ENCODE data around the gene HNRNPR. TPM values are rescaled to one million over a fixed set of nuclear protein-coding genes. Genes with fewer than 3 reads are reported as not detected.

HNRNPR gene
- total RNA-seq, 1 donor from 2014 or later = 113 TPM

DNA sequence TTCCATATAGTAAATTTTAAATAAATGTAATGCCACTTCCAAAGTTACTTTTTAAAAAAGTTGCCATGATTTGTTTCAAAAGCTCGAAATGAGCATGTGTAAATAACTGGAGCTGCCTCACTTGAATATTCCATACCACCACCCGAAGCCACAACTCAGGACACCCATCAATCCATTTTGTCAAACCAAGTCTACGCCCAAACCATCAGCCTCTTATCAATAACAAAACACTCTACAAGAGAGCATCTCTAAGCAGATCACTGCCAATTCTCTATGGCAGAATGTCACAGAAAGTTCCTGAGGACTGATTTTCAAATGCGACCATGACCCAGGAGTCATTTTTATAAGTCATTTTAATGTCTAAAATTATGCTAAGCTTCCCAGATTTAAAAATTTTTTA is 4.5 kb downstream of the HNRNPR start:
- Histone ChIP-seq H3K9me3 (ENCODE audit: insufficient read depth, low read depth, low read length) (no peaks in the 10 kb centered on the region), H3K4me1 (ENCODE audit: insufficient read depth, low read length) (peaks cover 25% of the 10 kb centered on the region), H3K4me2 (ENCODE audit: low read length) (peak overlapping the region; percentile 94), H2AFZ (ENCODE audit: low read depth, low read length) (no peak overlapping the region), H3K27me3 (ENCODE audit: insufficient read depth, low read length) (no peaks in the 10 kb centered on the region), H3K36me3 (ENCODE audit: insufficient read depth, low read length) (peaks cover 18% of the 10 kb centered on the region), H3K4me3 (ENCODE audit: insufficient read depth, low read depth, low read length) (no peak overlapping the region), H3K79me2 (ENCODE audit: insufficient read depth, low read length) (peaks cover 87% of the 10 kb centered on the region), H3K9ac (ENCODE audit: low read length) (peak overlapping the region; percentile 92), H3K27ac (ENCODE audit: low read depth, low read length) (no peak overlapping the region), H4K20me1 (ENCODE audit: insufficient read depth, low read length) (peaks cover 71% of the 10 kb centered on the region)
- no peak for TF ChIP-seq EZH2 (IDR thresholded peaks at IDR 0.05; ENCODE audit: insufficient read depth, low read length)
- TF ChIP-seq, protein P1, sequence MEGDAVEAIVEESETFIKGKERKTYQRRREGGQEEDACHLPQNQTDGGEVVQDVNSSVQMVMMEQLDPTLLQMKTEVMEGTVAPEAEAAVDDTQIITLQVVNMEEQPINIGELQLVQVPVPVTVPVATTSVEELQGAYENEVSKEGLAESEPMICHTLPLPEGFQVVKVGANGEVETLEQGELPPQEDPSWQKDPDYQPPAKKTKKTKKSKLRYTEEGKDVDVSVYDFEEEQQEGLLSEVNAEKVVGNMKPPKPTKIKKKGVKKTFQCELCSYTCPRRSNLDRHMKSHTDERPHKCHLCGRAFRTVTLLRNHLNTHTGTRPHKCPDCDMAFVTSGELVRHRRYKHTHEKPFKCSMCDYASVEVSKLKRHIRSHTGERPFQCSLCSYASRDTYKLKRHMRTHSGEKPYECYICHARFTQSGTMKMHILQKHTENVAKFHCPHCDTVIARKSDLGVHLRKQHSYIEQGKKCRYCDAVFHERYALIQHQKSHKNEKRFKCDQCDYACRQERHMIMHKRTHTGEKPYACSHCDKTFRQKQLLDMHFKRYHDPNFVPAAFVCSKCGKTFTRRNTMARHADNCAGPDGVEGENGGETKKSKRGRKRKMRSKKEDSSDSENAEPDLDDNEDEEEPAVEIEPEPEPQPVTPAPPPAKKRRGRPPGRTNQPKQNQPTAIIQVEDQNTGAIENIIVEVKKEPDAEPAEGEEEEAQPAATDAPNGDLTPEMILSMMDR (IDR thresholded peaks at IDR 0.05; ENCODE audit: insufficient read depth, low read depth, low read length) = no peak
- peak overlapping the region; percentile 93 for H3K4me3 Mint-ChIP-seq (ENCODE audit: unreplicated experiment)
- H3K4me1 Mint-ChIP-seq (ENCODE audit: low read depth, unreplicated experiment) = peaks cover 19% of the 10 kb centered on the region
- H3K9me3 Mint-ChIP-seq (ENCODE audit: unreplicated experiment) = no peaks in the 10 kb centered on the region
- DNase-seq (ENCODE audit: low read depth) (no peak), FAIRE-seq (no peak)
- H3K36me3 Mint-ChIP-seq (ENCODE audit: low read depth, unreplicated experiment) = peaks cover 15% of the 10 kb centered on the region
- H3K27me3 Mint-ChIP-seq (ENCODE audit: low read depth, unreplicated experiment) = no peaks in the 10 kb centered on the region
- no peak overlapping the region for H3K27ac Mint-ChIP-seq (ENCODE audit: unreplicated experiment)

DNA sequence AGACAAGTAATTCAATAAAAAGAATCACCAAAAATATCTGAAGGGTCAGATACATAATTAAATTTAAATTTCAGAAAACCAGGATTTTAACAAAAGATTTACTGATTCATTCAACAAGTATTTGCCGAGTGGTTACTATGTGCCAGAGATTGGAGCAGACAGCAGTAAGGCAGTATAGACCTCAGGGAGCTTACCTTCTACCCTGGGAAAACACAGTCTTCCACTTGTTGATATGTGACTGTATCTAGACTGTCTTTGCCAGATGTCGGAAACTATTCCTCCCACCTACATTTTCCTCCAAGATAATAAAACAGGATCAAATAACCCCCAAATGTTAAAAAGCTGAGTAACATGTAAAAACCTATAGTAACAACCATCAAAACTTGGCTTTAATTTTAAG is 6.2 kb downstream of the HNRNPR start:
- H3K9ac ChIP-seq (ENCODE audit: low read length) = no peak overlapping the region
- H3K36me3 Mint-ChIP-seq (ENCODE audit: low read depth, unreplicated experiment) = peaks cover 22% of the 10 kb centered on the region
- peaks cover 25% of the 10 kb centered on the region for H3K4me1 ChIP-seq (ENCODE audit: insufficient read depth, low read length)
- H3K79me2 ChIP-seq (ENCODE audit: insufficient read depth, low read length) = peaks cover 93% of the 10 kb centered on the region
- H3K4me3 Mint-ChIP-seq (ENCODE audit: unreplicated experiment) = peak overlapping the region; percentile 22
- DNase-seq (ENCODE audit: low read depth) (peak; percentile 48), FAIRE-seq (no peak)
- no peak overlapping the region for H3K4me2 ChIP-seq (ENCODE audit: low read length)
- H3K4me3 ChIP-seq (ENCODE audit: insufficient read depth, low read depth, low read length) = no peak overlapping the region
- peaks cover 29% of the 10 kb centered on the region for H3K36me3 ChIP-seq (ENCODE audit: insufficient read depth, low read length)
- no peak overlapping the region for H2AFZ ChIP-seq (ENCODE audit: low read depth, low read length)
- peaks cover 19% of the 10 kb centered on the region for H3K4me1 Mint-ChIP-seq (ENCODE audit: low read depth, unreplicated experiment)
- peaks cover 84% of the 10 kb centered on the region for H4K20me1 ChIP-seq (ENCODE audit: insufficient read depth, low read length)
- no peak overlapping the region for H3K27ac ChIP-seq (ENCODE audit: low read depth, low read length)
- H3K9me3 Mint-ChIP-seq (ENCODE audit: unreplicated experiment) = no peaks in the 10 kb centered on the region
- H3K9me3 ChIP-seq (ENCODE audit: insufficient read depth, low read depth, low read length) = no peaks in the 10 kb centered on the region
- no peak overlapping the region for H3K27ac Mint-ChIP-seq (ENCODE audit: unreplicated experiment)
- H3K27me3 ChIP-seq (ENCODE audit: insufficient read depth, low read length) = no peaks in the 10 kb centered on the region
- no peak for TF ChIP-seq EZH2 (IDR thresholded peaks at IDR 0.05; ENCODE audit: insufficient read depth, low read length)
- TF ChIP-seq, protein P1 (IDR thresholded peaks at IDR 0.05; ENCODE audit: insufficient read depth, low read depth, low read length) = no peak
- H3K27me3 Mint-ChIP-seq (ENCODE audit: low read depth, unreplicated experiment) = no peaks in the 10 kb centered on the region

DNA sequence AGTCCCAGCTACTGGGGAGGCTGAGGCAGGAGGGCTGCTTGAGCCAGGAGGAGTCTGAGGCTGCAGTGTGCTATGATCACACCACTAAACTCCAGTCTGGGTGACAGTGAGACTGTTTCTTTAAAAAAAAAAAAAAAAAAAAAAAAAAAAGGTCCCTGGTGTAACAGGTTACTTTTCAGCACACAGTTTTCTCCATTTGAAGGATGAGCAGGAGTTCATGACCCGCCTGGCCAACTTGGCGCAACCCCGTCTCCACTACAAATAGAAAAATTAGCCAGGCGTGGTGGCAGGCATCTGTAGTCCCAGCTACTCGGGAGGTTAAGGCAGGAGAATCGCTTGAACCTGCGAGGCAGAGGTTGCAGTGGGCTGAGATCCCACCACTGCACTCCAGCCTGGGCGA is 12.4 kb downstream of the HNRNPR start:
- H3K27ac Mint-ChIP-seq (ENCODE audit: unreplicated experiment) = no peak overlapping the region
- H3K27ac ChIP-seq (ENCODE audit: low read depth, low read length) = no peak overlapping the region
- no peaks in the 10 kb centered on the region for H3K9me3 ChIP-seq (ENCODE audit: insufficient read depth, low read depth, low read length)
- no peak for TF ChIP-seq EZH2 (IDR thresholded peaks at IDR 0.05; ENCODE audit: insufficient read depth, low read length)
- no peak overlapping the region for H3K9ac ChIP-seq (ENCODE audit: low read length)
- no peaks in the 10 kb centered on the region for H3K27me3 Mint-ChIP-seq (ENCODE audit: low read depth, unreplicated experiment)
- H3K4me1 ChIP-seq (ENCODE audit: insufficient read depth, low read length) = no peaks in the 10 kb centered on the region
- no peak overlapping the region for H3K4me3 Mint-ChIP-seq (ENCODE audit: unreplicated experiment)
- no peak overlapping the region for H2AFZ ChIP-seq (ENCODE audit: low read depth, low read length)
- peaks cover 93% of the 10 kb centered on the region for H3K79me2 ChIP-seq (ENCODE audit: insufficient read depth, low read length)
- no peak for DNase-seq (ENCODE audit: low read depth)
- peaks cover 81% of the 10 kb centered on the region for H4K20me1 ChIP-seq (ENCODE audit: insufficient read depth, low read length)
- FAIRE-seq = no peak
- no peak overlapping the region for H3K4me2 ChIP-seq (ENCODE audit: low read length)
- peaks cover 65% of the 10 kb centered on the region for H3K36me3 ChIP-seq (ENCODE audit: insufficient read depth, low read length)
- H3K4me1 Mint-ChIP-seq (ENCODE audit: low read depth, unreplicated experiment) = peaks cover 7% of the 10 kb centered on the region
- H3K9me3 Mint-ChIP-seq (ENCODE audit: unreplicated experiment) = no peaks in the 10 kb centered on the region
- no peaks in the 10 kb centered on the region for H3K27me3 ChIP-seq (ENCODE audit: insufficient read depth, low read length)
- peaks cover 31% of the 10 kb centered on the region for H3K36me3 Mint-ChIP-seq (ENCODE audit: low read depth, unreplicated experiment)
- no peak overlapping the region for H3K4me3 ChIP-seq (ENCODE audit: insufficient read depth, low read depth, low read length)
